GM19238 (cell line): Measurements from ENCODE around the gene CPNE2.

Experiments used
- DNase-seq: peaks from one replicate; pipeline ENCODE4 v3.0.0; 2011; ENCODE audit warnings: low spot score; ENCODE audit not compliant: insufficient read length

Gene CPNE2

DNA sequence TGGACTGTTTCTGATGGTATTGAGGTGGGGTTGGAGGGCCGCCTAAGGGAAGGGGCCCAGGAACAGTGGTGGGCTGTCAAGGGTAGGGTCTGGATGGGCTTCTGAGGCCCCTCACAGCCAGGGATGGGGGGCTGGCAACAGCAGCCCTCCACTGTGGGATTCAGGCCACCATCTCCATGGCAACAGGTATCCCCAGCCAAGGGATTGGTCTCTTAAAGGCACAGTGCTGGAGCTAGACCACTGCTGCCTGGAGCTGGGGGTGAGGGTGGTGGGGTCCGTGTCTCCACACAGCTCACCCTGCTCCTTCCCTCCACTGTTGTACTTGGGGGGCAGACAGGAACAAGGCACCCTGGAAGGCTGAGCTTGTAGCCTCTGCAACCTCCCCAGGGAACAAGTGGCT, 51.6 kb downstream of the CPNE2 start:
- no peak for DNase-seq

DNA sequence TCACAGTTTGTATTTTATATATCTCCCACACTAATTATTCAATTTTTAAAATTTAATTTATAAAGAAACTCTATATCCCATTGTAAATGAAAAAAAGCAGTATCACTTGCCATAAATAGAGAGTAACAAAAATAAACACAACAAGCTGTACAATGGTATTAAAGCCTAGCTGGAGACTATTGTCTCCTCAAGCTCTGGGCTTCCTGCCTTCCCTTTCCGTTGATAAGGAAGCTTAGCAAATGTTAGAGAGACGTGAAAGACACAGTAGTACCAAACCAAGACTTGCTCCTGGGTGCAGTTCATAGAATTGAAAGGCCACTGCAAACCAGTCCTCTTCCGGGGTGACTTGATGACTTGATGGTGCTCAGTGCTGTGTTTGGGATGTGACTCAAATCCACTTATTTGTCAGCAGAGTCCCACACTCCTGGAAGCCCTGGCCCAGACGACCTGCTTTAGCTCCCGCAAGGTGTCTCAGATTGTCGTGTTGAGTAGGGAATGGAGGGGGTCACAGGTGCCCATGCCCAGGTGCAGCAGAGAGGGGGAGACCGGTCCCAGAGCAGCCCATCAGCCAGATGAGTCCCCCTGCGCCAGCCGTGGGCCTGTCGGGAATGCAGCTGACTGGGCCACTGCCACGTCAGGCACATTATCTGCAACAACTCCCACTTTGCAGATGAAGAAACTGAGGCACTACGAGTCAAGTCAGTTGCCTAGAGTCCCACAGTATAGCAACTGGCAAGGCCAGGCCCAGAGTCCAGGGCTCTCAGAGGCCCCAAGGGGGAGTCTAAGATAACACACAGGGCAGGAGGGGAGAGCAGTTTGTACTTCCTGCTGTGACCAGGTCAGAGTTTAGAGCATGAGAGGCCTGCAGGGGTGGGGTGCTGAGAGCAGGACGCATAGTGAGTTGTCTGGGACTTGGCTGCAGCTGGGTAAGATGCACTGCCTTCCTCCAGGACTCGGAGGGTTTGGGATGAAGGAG, 53.0 kb downstream of the CPNE2 start:
- no peak for DNase-seq

DNA sequence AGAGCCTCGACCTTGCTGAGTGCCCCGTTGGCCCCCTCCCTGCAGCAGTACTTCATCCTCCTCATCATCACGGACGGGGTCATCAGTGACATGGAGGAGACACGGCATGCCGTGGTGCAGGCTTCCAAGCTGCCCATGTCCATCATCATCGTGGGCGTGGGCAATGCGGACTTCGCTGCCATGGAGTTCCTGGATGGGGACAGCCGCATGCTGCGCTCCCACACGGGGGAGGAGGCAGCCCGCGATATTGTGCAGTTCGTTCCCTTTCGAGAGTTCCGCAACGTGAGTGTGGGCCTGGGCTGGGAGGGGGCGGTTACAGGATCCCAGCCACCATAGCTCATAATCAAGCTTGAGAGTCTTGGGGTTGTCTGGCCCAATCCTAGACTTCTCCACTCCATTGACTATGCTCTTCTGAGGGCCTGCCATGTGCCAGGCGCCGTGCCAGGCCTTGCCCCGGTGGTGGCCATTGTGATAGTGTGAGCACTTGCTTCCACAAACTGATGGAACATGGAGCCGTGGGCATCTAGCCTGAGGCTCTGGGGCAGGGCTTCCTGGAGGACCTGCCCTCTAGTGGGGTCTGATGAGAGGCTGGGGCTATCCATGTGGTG, 53.8 kb downstream of the CPNE2 start:
- DNase-seq: no peak

DNA sequence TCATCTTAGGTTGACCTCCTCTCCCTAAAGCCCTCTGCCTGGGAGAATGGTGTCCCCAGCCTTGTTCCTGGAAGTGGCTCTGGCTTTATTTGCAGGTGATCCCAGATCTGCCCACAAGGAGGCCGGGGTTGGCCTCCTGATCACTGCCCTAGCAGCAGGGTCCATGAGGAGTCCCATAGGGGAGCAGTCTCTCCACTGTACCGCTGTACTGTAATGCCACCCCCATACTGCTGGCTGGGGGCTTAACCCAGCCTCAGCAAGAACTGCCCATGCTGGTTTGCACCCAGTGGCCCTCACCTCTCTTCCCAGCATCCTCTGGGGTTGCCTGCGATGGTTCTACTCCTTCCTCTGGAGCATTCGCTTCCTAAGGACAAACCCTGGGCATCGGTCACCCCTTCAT, 54.4 kb downstream of the CPNE2 start:
- no peak for DNase-seq

DNA sequence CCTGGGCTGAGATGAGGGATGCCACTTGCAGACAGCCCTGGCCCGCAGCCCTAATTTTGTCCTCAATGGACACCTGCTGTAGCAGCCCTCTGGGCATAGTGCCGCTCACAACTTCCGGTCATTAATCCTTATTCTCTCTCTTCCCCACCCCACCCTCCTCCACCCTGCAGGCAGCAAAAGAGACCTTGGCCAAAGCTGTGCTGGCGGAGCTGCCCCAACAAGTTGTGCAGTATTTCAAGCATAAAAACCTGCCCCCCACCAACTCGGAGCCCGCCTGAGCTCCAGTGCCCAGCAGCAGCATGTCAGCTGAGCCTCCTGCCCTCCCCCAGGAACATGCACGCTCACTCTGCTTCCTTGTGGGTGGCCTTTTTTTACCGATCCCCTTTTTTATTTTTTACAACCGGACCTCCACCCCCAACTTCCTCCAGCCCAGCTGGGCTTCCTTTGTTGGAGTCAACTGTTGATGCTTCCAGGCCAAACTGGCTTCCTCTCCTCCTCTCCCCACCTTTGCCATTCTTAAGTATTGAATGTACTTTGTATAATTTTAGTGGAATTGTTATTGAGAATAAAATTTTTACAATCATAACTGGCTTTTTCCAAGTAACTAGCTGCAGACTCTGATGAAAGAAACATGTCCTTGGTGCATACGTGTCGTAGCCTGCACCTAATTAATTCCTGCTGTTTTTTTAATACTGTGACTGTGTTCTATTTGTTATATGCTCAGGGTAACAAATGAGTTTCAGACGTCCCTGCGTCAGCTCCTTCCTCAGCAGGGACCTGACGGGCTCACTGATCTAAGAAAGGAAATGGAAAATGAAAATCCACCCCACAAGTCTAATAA, 55.2 kb downstream of the CPNE2 start:
- DNase-seq: no peak

DNA sequence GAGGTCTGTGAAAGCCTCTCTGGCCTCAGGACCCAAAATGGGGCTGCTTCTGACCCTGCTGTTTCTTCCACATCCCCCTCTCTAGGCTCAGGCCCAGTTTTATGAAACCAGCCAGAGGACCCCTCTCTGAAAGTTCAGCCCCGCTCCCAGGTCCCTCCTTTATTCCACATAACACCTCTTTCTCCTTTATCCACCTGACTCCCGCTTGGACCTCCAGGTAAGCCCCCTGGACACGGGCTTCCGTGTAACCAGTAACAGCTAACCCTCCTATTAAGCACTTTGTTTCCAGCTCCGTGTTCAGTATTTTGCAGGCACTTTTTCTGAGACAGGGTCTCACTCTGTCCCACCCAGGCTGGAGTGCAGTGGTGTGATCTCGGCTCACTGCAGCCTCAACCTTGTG, 56.1 kb downstream of the CPNE2 start:
- DNase-seq: no peak

DNA sequence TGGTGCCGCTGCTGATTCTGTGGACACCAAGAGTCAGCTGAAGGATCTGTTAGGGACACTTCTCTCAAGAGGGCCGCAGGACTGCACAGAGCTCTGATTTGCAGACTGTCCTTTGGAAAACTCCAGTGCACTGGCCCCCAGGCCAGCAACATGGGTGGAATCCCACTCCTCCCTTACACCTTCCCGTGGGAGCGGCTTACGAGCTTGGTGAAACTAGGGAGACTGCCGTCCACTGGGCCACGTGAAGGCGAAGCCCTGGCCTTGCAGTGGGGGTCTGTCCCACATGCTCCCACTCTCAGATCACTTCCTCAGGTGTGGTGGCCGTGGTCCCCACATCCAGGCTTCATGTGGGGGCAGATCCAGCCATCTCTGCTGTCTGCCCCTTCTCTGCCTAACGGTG, 57.0 kb downstream of the CPNE2 start:
- DNase-seq: no peak

DNA sequence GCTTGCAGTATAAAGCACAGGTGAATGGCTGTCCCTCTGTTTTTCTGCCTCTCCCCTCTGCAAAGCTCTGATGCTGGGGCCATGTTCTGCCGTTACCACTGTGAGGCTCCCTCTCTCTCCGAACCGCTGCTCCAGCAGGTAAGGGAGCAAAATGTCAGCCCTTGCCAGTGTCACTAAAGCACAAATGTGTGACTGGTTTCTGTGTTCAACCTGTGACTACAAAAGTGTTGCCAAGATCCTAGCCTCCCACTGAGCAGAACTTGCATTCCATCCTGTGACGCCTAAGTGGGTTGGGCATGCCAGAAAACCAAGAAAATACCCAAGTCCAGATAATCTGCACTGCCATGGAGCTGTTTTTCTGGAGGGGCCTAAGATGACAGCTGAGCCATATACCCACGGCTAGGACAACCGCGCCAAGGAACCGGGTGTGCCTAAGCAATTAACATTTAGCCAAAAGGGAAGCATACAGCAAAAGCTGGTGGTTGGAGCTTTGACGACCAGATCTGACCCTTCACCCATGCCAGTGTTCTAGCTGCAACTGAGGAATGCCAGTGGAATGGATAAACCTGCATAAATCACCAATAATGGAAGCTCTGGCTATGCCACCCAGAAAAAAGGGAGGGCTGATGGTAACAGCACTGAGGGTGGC, 58.4 kb downstream of the CPNE2 start:
- no peak for DNase-seq

DNA sequence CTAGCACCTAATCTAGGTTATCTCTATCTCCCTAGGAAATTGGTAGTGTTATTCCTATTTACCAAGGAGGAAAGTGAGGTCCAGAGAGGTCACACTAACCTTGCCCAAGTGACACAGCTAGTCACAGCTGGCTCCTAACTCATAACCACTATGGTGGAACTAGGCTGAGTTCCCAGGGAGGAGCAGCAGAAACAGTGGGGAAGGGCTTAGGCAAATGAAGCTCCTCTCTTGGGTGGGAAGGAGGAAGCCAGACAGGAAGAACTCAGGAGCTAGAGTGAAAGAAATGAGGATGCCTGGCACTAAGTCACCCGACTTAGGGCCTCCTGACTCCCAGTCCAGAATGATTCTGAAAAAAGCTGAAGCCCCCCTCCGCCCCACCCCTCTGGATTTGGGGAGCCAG, 59.0 kb downstream of the CPNE2 start:
- DNase-seq: no peak

DNA sequence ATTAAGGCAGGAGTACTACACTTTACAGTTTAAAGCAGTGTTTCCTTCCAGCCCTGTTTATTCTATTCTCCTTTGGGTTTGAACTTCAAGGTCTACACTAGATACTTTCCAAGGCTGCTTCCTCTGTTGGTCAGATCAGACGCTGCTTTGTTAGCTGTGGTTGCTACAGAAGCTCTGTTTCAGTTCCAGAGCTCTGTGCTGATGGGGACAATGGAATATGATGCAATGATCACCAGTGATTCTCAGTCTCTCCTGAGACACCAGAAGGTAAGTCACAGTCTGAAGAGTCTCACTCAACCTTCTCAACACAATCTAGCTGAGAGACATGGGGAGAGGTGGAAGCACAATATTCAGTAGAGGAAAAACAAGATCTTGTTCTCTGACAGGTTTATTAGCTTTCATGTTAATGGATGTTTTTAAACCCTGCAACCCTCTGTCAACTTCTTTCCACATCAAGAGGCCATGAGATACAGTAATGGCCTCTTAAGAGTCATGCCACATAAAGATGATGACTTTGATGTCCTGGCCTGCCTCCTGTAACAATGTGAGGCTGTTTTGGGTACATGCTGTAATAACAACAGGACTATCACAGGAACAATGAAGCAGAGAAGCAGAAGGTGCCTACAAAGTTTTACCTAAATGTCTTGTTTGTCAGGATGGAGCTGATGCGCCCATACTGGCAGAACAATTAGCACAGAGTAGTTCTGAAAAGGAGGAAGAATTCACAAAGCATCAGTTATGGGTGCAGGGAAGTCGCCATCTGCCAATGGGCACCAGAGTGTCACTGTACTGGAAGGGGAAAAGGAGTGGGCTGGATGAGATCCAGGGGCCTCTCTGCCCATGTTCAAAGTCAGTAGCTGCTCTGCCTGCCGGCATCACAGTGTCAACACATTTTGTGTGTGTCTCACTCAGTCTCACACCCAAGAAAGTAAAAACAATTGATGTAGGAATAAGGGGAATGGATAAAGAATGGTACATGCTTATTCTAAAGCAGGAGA, 60.0 kb downstream of the CPNE2 start:
- DNase-seq: no peak

DNA sequence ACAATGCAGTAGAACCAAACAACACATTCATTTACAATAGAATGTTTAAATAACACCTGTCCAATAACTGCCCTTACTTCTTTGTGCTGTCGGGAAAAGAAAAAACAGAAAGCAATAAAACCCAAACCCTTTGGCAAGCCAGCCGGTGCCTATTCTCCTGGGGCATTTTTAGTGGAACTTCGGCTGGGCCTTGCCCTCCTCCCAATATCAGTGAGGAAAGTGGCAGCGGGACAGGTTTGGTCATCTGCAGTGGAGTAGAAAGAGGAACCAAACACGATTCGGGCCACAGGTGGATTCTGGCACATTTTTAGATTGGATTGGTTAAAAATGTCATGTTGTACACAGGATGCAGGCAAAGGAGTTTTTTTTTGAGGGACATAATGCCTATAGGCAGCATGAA, 61.5 kb downstream of the CPNE2 start:
- no peak for DNase-seq

DNA sequence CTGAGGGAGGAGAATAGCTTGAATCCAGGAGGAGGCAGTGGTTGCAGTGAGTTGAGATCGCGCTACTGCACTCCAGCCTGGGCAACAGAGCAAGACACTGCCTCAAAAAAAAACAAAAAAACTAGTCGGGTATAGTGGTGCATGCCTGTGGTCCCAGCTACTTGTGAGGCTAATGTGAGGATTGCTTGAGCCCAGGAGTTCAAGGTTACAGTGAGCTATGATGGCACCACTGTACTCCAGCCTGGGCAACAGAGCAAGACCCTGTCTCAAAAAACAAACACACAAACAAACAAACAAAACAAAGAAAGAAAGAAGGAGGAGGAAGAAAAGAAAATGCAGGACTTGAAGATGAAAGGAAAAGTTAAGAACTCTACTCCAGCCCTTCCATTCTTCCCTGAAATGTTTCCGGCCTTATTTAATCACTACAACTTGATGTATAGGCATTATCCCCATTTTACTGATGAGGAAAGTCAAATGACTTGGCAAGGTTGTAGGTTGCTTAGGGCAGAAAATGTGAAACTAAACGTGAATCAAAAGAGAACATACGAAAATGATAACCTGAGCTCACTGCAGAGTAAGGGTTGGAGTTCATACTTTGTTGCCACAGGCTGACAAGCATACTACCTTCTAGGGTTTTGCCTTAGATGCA, 63.4 kb downstream of the CPNE2 start:
- DNase-seq: no peak

DNA sequence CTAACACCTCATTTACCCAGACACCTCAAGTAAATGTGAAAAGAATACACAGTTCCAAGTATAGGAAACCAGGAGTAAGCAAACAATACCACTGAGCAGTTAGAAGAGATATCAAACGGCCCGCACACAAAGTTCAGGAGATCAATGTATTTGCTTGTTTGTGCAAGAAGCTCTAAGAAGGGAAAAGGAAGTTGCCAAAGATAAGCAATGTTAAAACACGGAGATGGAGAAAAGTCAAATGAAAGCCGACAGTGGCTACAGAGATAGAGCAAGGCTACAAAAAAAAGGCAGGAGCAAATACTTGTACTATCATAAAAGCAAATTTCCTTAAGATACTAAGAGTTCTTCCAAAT, 63.9 kb downstream of the CPNE2 start:
- DNase-seq: no peak

DNA sequence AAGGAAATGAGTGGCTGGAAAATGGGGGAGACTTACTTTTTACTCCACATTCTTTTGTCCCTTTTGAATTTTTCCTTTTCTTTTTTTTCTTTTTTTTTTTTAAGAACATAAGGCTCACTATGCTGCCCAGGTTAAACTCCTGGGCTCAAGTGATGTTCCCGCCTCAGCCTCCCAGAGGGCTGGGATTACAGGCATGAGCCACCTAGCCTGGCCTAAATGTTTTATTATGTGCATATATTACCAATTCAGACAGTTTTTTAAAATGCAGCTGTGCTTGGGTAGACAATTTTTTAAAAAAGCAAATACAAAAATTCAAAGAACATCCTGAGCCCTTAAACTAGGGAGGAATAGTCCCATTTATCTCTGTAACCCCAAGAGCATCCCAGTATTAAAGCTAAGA, 65.2 kb downstream of the CPNE2 start:
- DNase-seq: no peak

DNA sequence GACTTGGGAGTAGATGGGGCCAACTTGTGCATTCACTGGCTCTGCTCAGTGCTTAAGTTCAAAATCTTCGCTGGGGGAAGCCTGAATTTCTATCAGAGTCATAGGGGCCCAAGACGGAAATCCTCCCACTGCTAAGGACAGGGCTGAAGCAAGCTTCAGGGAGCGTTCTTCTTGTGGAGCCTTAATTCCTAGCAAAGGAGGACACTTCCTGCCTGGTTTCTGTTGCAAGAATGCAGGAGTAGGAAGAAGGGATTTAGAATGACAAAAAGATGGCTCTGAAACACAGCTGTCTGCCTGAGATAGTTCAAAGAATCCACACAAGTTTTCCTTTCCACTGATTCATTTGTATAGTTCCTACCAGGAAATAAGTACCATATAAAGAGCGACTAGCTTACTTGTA, 67.1 kb downstream of the CPNE2 start:
- DNase-seq: no peak

DNA sequence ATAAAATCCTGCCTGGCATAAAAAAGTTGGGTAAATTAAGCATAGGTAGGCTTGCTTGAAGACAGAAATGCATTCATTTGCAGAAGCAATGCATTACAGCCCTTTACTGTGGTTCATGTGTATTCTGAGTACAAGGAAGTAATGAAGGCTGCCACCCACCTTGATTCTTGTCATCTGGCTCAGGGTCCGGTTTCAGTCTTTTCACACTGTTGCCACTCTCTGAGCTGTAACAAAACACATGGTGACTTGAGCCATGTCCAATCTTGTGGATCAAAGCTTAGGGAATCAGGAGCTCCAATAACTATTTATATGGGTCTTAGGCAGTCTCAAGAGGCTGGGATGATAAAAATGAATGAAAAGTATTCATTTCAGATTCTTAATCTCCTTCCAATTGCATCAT, 71.5 kb downstream of the CPNE2 start:
- DNase-seq: no peak

DNA sequence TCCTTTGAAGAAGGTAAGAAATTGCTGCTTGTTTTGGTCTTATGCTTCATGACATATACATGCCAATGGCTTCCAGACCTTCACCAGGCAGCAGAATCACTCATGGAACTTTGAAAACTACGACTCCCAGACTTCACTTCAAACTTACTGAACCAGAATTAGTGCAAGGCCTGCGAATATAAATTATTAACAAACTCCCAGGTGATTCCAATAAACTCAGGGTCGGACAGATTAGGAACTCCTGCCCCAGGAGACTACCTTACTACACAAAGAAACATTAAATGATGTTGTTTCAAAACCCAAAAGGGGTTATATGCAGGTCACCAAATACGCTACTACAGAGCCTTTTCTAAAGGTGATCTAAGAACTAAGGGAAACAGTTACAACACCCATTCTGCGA, 73.1 kb downstream of the CPNE2 start:
- DNase-seq: no peak

DNA sequence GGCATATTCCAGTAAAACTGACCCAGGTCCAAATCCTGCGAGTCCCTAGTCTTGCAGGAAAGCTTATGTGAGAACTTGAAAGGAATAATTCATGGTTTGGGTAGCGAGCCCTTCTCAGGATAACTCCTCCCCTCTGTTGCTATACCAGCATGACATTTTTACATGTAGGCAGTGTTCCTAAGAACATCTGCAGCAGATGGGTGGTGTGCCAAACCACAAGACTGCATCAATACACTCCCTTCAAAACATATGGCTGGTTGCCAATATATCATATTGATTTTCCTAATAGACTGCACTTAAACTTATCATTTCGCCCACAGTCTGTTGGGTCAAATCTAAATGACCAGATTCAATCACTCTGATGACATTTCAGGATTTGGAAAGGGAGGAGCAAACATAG, 73.6 kb downstream of the CPNE2 start:
- DNase-seq: no peak

DNA sequence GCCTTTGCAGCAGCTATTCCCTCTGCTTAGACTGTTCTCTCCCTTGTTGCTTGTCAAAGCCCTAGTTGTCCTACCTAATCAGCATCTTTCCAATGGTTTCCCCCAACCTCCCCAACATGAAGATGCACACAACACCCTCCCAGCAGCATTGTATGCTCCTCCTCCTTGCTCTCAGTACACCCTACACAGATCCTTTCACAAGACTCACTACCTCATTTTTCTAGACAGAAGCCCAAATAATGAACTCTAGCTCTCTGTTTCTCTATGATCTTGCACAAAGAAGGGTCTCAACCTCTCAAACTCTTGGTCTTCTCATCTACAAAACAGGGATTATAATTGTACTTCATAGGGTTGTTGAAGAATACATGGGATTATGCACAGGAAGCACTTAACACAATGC, 74.1 kb downstream of the CPNE2 start:
- DNase-seq: no peak

DNA sequence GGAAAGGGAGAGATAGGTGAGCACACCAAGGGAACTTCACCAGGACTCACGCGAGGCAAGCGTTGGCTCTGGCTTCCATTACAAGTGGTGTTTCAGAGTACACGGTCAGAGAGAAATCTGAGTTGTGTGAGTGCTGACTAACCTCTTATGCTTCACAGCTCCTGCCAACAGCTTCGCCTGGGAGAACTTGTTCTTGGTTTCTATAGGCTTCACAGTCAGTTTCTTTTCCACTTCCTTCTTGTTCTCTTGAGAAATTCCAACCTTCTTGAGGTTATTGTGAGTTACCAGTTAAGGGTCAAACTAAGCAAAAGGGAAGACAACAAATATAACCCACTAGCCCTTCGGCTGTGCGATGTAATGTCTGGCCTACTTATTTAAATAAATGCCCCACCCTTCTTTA, 74.6 kb downstream of the CPNE2 start:
- DNase-seq: no peak
